GM21526 (cell line): ENCODE measurements around the gene SRPK2.
"Not testable (repeated sequence)": the region's sequence is repeated elsewhere in the genome, so short reads cannot be mapped to it uniquely, and the experiment has no call there.

ENCODE experiments used
- ATAC-seq: cut with Tn5 transposase; IDR thresholded peaks from one replicate; pipeline ENCODE4 v1.9.1; 2021; ENCODE audit warnings: moderate library complexity; ENCODE audit not compliant: unreplicated experiment, low FRiP score

SRPK2 gene

GRCh38 chr7:105377903-105378302 is 10.8 kb downstream of the SRPK2 start:
- no peak for ATAC-seq

- no peak for ATAC-seq
Observed at GRCh38 chr7:105376908-105377533, 11.7 kb downstream of the SRPK2 start.

GRCh38 chr7:105369944-105370343 is 18.8 kb downstream of the SRPK2 start:
- no peak for ATAC-seq

- no peak for ATAC-seq
Observed at GRCh38 chr7:105367458-105367857, 21.3 kb downstream of the SRPK2 start.

- no peak for ATAC-seq
Observed at GRCh38 chr7:105365541-105366534, 22.9 kb downstream of the SRPK2 start.

- no peak for ATAC-seq
Observed at GRCh38 chr7:105364684-105365083, 24.0 kb downstream of the SRPK2 start.

- not testable (repeated sequence) for ATAC-seq
Observed at GRCh38 chr7:105363657-105364056, 25.1 kb downstream of the SRPK2 start.

GRCh38 chr7:105362685-105363084 is 26.0 kb downstream of the SRPK2 start:
- not testable (repeated sequence) for ATAC-seq

- not testable (repeated sequence) for ATAC-seq
Observed at GRCh38 chr7:105361995-105362394, 26.7 kb downstream of the SRPK2 start.

GRCh38 chr7:105360149-105360548 is 28.6 kb downstream of the SRPK2 start:
- ATAC-seq = not testable (repeated sequence)

- no peak for ATAC-seq
Observed at GRCh38 chr7:105355701-105356100, 33.0 kb downstream of the SRPK2 start.

GRCh38 chr7:105354383-105354782 is 34.3 kb downstream of the SRPK2 start:
- no peak for ATAC-seq

GRCh38 chr7:105353752-105354328 is 34.9 kb downstream of the SRPK2 start:
- no peak for ATAC-seq

GRCh38 chr7:105352901-105353668 is 35.6 kb downstream of the SRPK2 start:
- no peak for ATAC-seq

- peak; percentile 91 for ATAC-seq
Observed at GRCh38 chr7:105352018-105352612, 36.6 kb downstream of the SRPK2 start.

- no peak for ATAC-seq
Observed at GRCh38 chr7:105350906-105351305, 37.8 kb downstream of the SRPK2 start.

GRCh38 chr7:105348177-105348576 is 40.5 kb downstream of the SRPK2 start:
- ATAC-seq = not testable (repeated sequence)

GRCh38 chr7:105346593-105347322 is 42.0 kb downstream of the SRPK2 start:
- no peak for ATAC-seq

- no peak for ATAC-seq
Observed at GRCh38 chr7:105346138-105346537, 42.6 kb downstream of the SRPK2 start.
